ENCODE data around the gene NIF3L1.

Gene NIF3L1

GRCh38 chr2:200944467-200945394, 55.6 kb downstream of the NIF3L1 start:
- H3K4me1 ChIP-seq (ENCODE audit: low read length): no peaks in the 10 kb centered on the region
- no peak overlapping the region for H3K4me2 ChIP-seq (ENCODE audit: low read depth, low read length)
- H3K9ac ChIP-seq (ENCODE audit: low read length): no peak overlapping the region
- H3K9me2 ChIP-seq (replicated peaks; ENCODE audit: insufficient read depth, low read length): no peaks in the 10 kb centered on the region
- H3K9me3 ChIP-seq (replicated peaks; ENCODE audit: insufficient read depth, low read length): no peaks in the 10 kb centered on the region
- H3F3A ChIP-seq (ENCODE audit: insufficient read depth, low read length): no peaks in the 10 kb centered on the region
- H3K79me2 ChIP-seq (ENCODE audit: low read length): no peaks in the 10 kb centered on the region
- no peaks in the 10 kb centered on the region for H3K27me3 ChIP-seq (replicated peaks; ENCODE audit: insufficient read depth, low read length)
- no peak overlapping the region for H2AFZ ChIP-seq (ENCODE audit: low read length)
- no peak for DNase-seq
- H4K20me1 ChIP-seq (ENCODE audit: insufficient read depth, low read length): no peaks in the 10 kb centered on the region
- no peaks in the 10 kb centered on the region; the same call in 1 of the 2 replicates for H3K36me3 ChIP-seq (replicated peaks; ENCODE audit: insufficient read depth, low read length)
- TF ChIP-seq EZH2phosphoT487 (IDR thresholded peaks at IDR 0.05; ENCODE audit: low read length) (no peak), EZH2 (optimal IDR thresholded peaks at IDR 0.05; ENCODE audit: low read depth, low read length) (no peak), CTCF (IDR thresholded peaks at IDR 0.05; ENCODE audit: low read length) (no peak)
- H3K4me3 ChIP-seq (ENCODE audit: low read length): no peak overlapping the region
- no peak overlapping the region for H3K27ac ChIP-seq (ENCODE audit: low read length)

- DNase-seq: no peak
- no peaks in the 10 kb centered on the region for H3K4me1 ChIP-seq (ENCODE audit: low read length)
- H3K27ac ChIP-seq (ENCODE audit: low read length): no peak overlapping the region
- H3K9me3 ChIP-seq (replicated peaks; ENCODE audit: insufficient read depth, low read length): no peaks in the 10 kb centered on the region
- no peaks in the 10 kb centered on the region; the same call in 1 of the 2 replicates for H3K36me3 ChIP-seq (replicated peaks; ENCODE audit: insufficient read depth, low read length)
- H3K4me3 ChIP-seq (ENCODE audit: low read length): no peak overlapping the region
- H3K9ac ChIP-seq (ENCODE audit: low read length): no peak overlapping the region
- H3K4me2 ChIP-seq (ENCODE audit: low read depth, low read length): no peak overlapping the region
- no peaks in the 10 kb centered on the region for H3K27me3 ChIP-seq (replicated peaks; ENCODE audit: insufficient read depth, low read length)
- H3K79me2 ChIP-seq (ENCODE audit: low read length): no peaks in the 10 kb centered on the region
- TF ChIP-seq CTCF (IDR thresholded peaks at IDR 0.05; ENCODE audit: low read length): no peak
- TF ChIP-seq EZH2phosphoT487 (IDR thresholded peaks at IDR 0.05; ENCODE audit: low read length): no peak
- TF ChIP-seq EZH2 (optimal IDR thresholded peaks at IDR 0.05; ENCODE audit: low read depth, low read length): no peak
- no peaks in the 10 kb centered on the region for H3K9me2 ChIP-seq (replicated peaks; ENCODE audit: insufficient read depth, low read length)
- H4K20me1 ChIP-seq (ENCODE audit: insufficient read depth, low read length): no peaks in the 10 kb centered on the region
- no peaks in the 10 kb centered on the region for H3F3A ChIP-seq (ENCODE audit: insufficient read depth, low read length)
- H2AFZ ChIP-seq (ENCODE audit: low read length): no peak overlapping the region
Observed at GRCh38 chr2:200945395-200945729, 56.2 kb downstream of the NIF3L1 start.

GRCh38 chr2:200950378-200950777, 61.2 kb downstream of the NIF3L1 start:
- Histone ChIP-seq H4K20me1 (ENCODE audit: insufficient read depth, low read length) (no peaks in the 10 kb centered on the region), H3K4me3 (ENCODE audit: low read length) (no peak overlapping the region), H3K4me1 (ENCODE audit: low read length) (no peaks in the 10 kb centered on the region), H2AFZ (ENCODE audit: low read length) (no peak overlapping the region), H3K4me2 (ENCODE audit: low read depth, low read length) (no peak overlapping the region), H3K36me3 (replicated peaks; ENCODE audit: insufficient read depth, low read length) (peaks cover 6% of the 10 kb centered on the region), H3F3A (ENCODE audit: insufficient read depth, low read length) (no peaks in the 10 kb centered on the region), H3K27ac (ENCODE audit: low read length) (no peak overlapping the region), H3K9me3 (replicated peaks; ENCODE audit: insufficient read depth, low read length) (no peaks in the 10 kb centered on the region), H3K27me3 (replicated peaks; ENCODE audit: insufficient read depth, low read length) (no peaks in the 10 kb centered on the region), H3K9ac (ENCODE audit: low read length) (no peak overlapping the region), H3K9me2 (replicated peaks; ENCODE audit: insufficient read depth, low read length) (no peaks in the 10 kb centered on the region), H3K79me2 (ENCODE audit: low read length) (no peaks in the 10 kb centered on the region)
- DNase-seq: no peak
- TF ChIP-seq EZH2phosphoT487 (IDR thresholded peaks at IDR 0.05; ENCODE audit: low read length) (no peak), EZH2 (optimal IDR thresholded peaks at IDR 0.05; ENCODE audit: low read depth, low read length) (no peak), CTCF (IDR thresholded peaks at IDR 0.05; ENCODE audit: low read length) (no peak)
